ENCODE data around the gene ESR2.
"Not testable (repeated sequence)": the region's sequence is repeated elsewhere in the genome, so short reads cannot be mapped to it uniquely, and the experiment has no call there.

ESR2 gene

DNA sequence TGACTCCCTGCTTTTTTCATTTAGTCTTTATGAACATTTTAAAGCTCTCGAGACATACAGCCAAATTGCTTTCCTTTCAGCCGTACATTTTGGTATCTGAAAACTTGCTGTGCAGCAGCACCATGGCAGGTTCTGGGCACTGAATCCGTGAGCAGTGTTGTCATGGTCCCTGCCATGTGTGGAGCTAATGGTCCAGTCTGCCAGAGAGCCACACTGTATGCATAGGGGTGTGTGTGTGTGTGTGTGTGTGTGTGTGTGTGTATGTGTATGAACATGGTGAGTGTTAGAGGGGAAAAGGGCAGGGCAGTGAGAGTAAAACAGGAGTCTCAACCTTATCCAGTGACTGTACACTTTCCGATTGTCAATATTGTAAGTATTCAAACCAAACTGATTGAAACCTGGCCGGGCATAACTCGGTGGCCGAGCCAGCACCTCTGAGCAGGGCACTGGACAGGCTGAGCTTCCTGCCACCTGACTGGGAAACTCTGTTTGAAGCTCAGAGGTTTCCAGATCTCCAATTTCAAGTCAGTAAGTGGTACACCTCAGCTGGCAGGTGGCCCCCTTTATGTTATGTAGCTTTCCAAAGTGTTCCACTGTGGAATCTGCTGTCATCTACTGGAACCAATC is 110.0 kb downstream of the ESR2 start:
- TF ChIP-seq, protein P1, sequence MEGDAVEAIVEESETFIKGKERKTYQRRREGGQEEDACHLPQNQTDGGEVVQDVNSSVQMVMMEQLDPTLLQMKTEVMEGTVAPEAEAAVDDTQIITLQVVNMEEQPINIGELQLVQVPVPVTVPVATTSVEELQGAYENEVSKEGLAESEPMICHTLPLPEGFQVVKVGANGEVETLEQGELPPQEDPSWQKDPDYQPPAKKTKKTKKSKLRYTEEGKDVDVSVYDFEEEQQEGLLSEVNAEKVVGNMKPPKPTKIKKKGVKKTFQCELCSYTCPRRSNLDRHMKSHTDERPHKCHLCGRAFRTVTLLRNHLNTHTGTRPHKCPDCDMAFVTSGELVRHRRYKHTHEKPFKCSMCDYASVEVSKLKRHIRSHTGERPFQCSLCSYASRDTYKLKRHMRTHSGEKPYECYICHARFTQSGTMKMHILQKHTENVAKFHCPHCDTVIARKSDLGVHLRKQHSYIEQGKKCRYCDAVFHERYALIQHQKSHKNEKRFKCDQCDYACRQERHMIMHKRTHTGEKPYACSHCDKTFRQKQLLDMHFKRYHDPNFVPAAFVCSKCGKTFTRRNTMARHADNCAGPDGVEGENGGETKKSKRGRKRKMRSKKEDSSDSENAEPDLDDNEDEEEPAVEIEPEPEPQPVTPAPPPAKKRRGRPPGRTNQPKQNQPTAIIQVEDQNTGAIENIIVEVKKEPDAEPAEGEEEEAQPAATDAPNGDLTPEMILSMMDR (IDR thresholded peaks at IDR 0.05; ENCODE audit: low read depth, low read length) = no peak
- Histone ChIP-seq H3K36me3 (peaks cover 3% of the 10 kb centered on the region; the same call in 1 of the 2 replicates), H3K4me3 (ENCODE audit: low read depth, low read length) (no peak overlapping the region), H3K9me3 (no peaks in the 10 kb centered on the region), H3K27me3 (no peaks in the 10 kb centered on the region), H3K4me1 (no peaks in the 10 kb centered on the region)
- DNase-seq = no peak

DNA sequence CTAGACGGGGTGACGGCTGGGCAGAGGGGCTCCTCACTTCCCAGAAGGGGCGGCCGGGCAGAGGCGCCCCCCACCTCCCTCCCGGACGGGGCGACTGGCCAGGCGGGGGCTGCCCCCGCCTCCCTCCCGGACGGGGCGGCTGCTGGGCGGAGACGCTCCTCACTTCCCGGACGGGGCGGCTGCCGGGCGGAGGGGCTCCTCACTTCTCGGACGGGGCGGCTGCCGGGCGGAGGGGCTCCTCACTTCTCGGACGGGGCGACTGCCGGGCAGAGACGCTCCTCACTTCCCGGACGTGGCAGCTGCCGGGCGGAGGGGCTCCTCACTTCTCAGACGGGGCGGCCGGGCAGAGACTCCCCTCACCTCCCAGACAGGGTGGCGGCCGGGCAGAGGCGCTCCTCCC is 111.3 kb downstream of the ESR2 start:
- not testable (repeated sequence) for DNase-seq; H3K36me3 ChIP-seq; H3K27me3 ChIP-seq; H3K4me1 ChIP-seq; H3K9me3 ChIP-seq; H3K4me3 ChIP-seq (ENCODE audit: low read depth, low read length)

DNA sequence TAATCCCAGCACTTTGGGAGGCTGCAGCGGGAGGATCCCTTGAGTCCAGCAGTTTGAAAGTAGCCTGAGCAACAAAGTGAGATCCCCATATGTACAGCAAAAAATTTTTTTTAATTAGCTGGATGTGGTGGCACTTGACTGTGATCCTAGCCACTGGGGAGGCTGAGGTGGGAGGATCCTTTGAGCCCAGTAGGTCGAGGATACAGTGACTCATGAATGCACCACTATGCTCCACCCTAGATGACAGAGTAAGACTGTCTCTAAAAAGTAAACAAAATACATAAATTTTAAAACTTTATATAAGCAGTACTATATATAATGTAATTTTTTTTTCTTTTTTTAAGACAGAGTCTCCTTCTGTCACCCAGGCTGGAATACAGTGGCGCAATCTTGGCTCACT is 115.4 kb downstream of the ESR2 start:
- DNase-seq = no peak
- Histone ChIP-seq H3K4me3 (ENCODE audit: low read depth, low read length) (no peak overlapping the region), H3K4me1 (no peaks in the 10 kb centered on the region), H3K36me3 (no peaks in the 10 kb centered on the region; the same call in 1 of the 2 replicates), H3K9me3 (no peaks in the 10 kb centered on the region), H3K27me3 (no peaks in the 10 kb centered on the region)
- TF ChIP-seq, protein P1 (IDR thresholded peaks at IDR 0.05; ENCODE audit: low read depth, low read length) = no peak

DNA sequence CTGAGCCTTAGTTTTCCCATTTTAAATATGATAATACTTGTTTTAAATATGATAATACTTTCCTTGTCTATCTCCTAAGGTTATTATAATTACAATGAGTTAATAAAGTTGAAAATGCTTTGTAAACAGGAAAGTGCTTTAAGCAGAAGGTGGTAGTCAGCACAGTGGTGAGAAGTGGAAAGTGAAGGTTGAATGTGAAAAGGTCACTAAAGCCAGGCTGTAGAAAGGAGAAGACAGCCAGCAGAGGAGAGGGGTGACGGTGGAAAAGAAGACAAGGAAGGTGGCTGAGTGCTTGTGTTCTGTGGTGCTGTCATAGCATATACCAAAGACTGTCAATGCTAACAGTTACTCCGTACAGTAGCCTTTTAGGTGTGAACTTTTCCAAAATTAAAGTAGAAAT is 117.8 kb downstream of the ESR2 start:
- no peak for DNase-seq
- Histone ChIP-seq H3K4me3 (ENCODE audit: low read depth, low read length) (no peak overlapping the region), H3K4me1 (no peaks in the 10 kb centered on the region), H3K9me3 (no peaks in the 10 kb centered on the region), H3K27me3 (no peaks in the 10 kb centered on the region), H3K36me3 (no peaks in the 10 kb centered on the region; the same call in 1 of the 2 replicates)
- TF ChIP-seq, protein P1 (IDR thresholded peaks at IDR 0.05; ENCODE audit: low read depth, low read length) = no peak

DNA sequence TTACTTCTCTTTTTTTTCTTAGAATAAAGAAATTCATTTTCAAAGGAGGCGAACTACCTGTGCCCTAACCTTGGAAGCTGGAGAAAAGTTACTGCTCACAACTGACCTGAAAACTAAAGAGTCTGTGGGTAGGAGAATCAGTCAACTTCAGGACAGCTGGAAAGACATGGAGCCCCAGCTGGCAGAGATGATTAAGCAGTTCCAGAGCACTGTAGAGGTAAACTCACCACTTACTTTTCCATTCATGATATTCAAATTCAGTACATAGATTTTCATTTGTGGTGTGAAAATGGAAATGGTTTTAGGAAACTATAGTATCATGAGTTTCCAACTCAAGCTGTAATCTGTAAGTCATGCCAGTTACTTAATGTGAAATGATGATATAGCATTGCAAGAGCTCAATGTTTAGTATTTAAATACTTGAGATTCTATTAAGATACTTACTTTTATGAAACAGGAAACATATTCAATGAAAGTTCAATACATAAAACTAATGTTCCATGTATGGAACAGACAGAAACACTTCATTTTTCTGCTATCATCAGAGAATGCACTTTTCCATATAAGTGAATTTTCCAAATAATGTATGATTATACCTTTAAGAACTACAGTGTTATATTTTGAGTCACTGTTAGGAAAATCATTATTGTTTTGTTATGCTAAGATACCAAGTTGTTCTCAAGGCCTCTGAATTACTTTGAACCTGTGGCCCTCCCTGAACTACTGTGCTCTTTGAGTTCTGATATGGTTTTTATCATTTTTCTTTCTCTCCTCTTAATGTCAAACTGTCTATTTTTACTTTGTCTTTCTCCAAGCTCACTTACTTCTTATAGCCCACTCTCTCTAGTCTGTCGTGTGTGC is 119.0 kb downstream of the ESR2 start:
- Histone ChIP-seq H3K9me3 (no peaks in the 10 kb centered on the region), H3K36me3 (no peaks in the 10 kb centered on the region; the same call in 1 of the 2 replicates), H3K4me1 (no peaks in the 10 kb centered on the region), H3K4me3 (ENCODE audit: low read depth, low read length) (no peak overlapping the region), H3K27me3 (no peaks in the 10 kb centered on the region)
- TF ChIP-seq, protein P1 (IDR thresholded peaks at IDR 0.05; ENCODE audit: low read depth, low read length) = no peak
- no peak for DNase-seq

DNA sequence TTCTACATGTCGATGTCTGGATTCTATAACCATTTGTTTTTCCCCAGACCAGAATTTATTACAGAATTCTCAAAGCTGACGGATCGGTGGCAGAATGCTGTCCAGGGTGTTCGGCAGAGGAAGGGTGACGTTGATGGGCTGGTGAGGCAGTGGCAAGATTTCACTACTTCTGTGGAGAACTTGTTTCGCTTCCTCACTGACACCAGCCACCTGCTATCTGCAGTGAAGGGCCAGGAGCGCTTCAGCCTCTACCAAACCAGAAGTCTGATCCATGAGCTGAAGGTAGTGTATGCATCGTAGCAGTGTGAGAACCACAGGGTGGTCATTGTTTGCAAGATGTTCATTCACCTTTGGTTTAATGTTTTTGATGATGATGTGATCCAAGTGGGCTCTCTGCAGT is 124.0 kb downstream of the ESR2 start:
- no peaks in the 10 kb centered on the region for H3K27me3 ChIP-seq
- peaks cover 7% of the 10 kb centered on the region; the same call in 1 of the 2 replicates for H3K36me3 ChIP-seq
- DNase-seq = no peak
- H3K9me3 ChIP-seq = no peaks in the 10 kb centered on the region
- no peaks in the 10 kb centered on the region for H3K4me1 ChIP-seq
- H3K4me3 ChIP-seq (ENCODE audit: low read depth, low read length) = no peak overlapping the region
- TF ChIP-seq, protein P1 (IDR thresholded peaks at IDR 0.05; ENCODE audit: low read depth, low read length) = no peak

Data from BE2C (cell line).